ENCODE measurements around the gene CYP3A7. TPM values are rescaled to one million over a fixed set of nuclear protein-coding genes. Genes with fewer than 3 reads are reported as not detected.
"Not testable (repeated sequence)": the region's sequence is repeated elsewhere in the genome, so short reads cannot be mapped to it uniquely, and the experiment has no call there.

Gene CYP3A7
- polyA plus RNA-seq, 1 of the 3 experiments (the other 2 are of a cell fraction), result not detected

DNA sequence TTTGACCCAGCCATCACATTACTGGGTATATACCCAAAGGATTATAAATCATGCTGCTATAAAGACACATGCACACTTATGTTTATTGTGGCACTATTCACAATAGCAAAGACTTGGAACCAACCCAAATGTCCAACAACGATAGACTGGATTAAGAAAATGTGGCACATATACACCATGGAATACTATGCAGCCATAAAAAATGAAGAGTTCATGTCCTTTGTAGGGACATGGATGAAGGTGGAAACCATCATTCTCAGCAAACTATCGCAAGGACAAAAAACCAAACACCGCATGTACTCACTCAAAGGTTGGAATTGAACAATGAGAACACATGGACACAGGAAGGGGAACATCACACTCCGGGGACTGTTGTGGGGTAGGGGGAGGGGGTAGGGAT lies 44.1 kb downstream of the CYP3A7 start:
- H4K20me1 ChIP-seq (ENCODE audit: insufficient read depth); H3K27me3 ChIP-seq (ENCODE audit: insufficient read depth); H3K4me1 ChIP-seq (ENCODE audit: control insufficient read depth in 1 of 2, insufficient read depth in 2 of 2, low read depth in 1 of 2, low read length in 1 of 2); H3K4me2 ChIP-seq; CTCF ChIA-PET; H3K27ac ChIP-seq (ENCODE audit: low read depth in 2 of 2, low read length in 1 of 2); POLR2A ChIA-PET; H3K9me2 ChIP-seq; H2AFZ ChIP-seq (ENCODE audit: low read depth); H3K79me2 ChIP-seq (ENCODE audit: insufficient read depth); H3K9ac ChIP-seq; DNase-seq; H3F3A ChIP-seq (replicated peaks; ENCODE audit: insufficient read depth); H3K36me3 ChIP-seq (replicated peaks in 1 of 2; ENCODE audit: control insufficient read depth in 1 of 2, insufficient read depth in 2 of 2, low read length in 1 of 2); H3K4me3 ChIP-seq (ENCODE audit: low read depth in 2 of 2, low read length in 1 of 2); H3K9me3 ChIP-seq: not testable (repeated sequence)
- WGBS (ENCODE audit: low lambda C conversion rate), result 30% methylated on average over 4 of the region's 4 CpGs

DNA sequence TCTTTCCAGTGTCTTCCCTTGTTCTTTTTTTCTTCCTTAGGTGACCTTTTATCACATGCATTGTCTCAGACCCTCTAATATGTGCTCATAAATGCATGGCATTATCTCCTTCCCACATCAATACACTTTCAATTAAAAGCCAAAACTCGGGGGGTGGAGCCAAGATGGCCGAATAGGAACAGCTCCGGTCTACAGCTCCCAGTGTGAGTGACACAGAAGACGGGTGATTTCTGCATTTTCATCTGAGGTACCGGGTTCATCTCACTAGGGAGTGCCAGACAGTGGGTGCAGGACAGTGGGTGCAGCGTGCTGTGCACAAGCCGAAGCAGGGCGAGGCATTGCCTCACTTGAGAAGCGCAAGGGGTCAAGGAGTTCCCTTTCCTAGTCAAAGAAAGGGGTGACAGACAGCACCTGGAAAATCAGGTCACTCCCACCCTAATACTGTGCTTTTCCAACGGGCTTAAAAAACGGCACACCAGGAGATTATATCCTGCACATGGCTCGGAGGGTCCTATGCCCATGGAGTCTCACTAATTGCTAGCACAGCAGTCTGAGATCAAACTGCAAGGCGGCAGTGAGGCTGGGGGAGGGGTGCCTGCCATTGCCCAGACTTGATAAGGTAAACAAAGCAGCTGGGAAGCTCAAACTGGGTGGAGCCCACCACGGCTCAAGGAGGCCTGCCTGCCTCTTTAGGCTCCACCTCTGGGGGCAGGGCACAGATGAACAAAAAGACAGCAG lies 49.0 kb downstream of the CYP3A7 start:
- H4K20me1 ChIP-seq (ENCODE audit: insufficient read depth); H3K27me3 ChIP-seq (ENCODE audit: insufficient read depth); H3K27ac ChIP-seq (ENCODE audit: low read depth in 2 of 2, low read length in 1 of 2); H3K36me3 ChIP-seq (replicated peaks in 1 of 2; ENCODE audit: control insufficient read depth in 1 of 2, insufficient read depth in 2 of 2, low read length in 1 of 2); DNase-seq; H3K9me3 ChIP-seq; CTCF ChIA-PET; H3K4me3 ChIP-seq (ENCODE audit: low read depth in 2 of 2, low read length in 1 of 2); POLR2A ChIA-PET; H3K79me2 ChIP-seq (ENCODE audit: insufficient read depth); H3K9me2 ChIP-seq; H3K4me2 ChIP-seq; H3F3A ChIP-seq (replicated peaks; ENCODE audit: insufficient read depth); H2AFZ ChIP-seq (ENCODE audit: low read depth); H3K4me1 ChIP-seq (ENCODE audit: control insufficient read depth in 1 of 2, insufficient read depth in 2 of 2, low read depth in 1 of 2, low read length in 1 of 2); H3K9ac ChIP-seq: not testable (repeated sequence)
- 16% methylated on average over 14 of the region's 14 CpGs for WGBS (ENCODE audit: low lambda C conversion rate)

DNA sequence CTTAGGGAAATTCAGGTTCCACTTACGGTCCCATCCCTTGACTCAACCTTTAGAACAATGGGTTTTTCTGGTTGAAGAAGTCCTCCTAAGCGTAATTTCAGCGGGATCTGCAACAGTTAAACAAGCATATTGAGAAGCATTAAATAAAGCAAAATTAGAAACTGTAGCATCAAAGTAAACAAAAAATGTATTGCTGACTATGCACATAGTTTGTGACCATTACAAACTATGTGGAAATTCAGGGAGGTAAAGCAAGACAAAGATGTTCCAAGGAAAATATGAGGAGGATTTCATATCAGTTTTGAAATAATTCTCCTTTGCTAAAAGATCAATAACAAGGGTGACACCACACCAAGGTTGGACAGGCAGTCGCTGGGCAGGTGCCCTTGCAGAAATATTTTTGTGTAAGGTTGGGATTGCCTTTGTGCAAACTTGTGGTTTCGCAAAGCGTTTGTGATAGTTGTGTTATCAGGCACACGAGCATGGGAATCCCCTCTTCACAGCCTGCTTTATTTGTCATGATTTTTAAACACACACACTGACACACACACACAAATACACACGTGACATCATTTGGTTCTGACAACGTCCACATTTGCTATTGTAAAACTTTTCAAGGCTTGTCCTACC lies 49.8 kb downstream of the CYP3A7 start:
- H4K20me1 ChIP-seq (ENCODE audit: insufficient read depth), result no peaks in the 10 kb centered on the region
- H3K9me3 ChIP-seq, result no peaks in the 10 kb centered on the region
- peaks cover 4% of the 10 kb centered on the region; the same call in 1 of the 2 replicates for H3K27me3 ChIP-seq (ENCODE audit: insufficient read depth)
- H2AFZ ChIP-seq (ENCODE audit: low read depth), result no peak overlapping the region
- ChIA-PET POLR2A (no interaction called here), CTCF (no interaction called here)
- no peaks in the 10 kb centered on the region for H3K4me1 ChIP-seq (ENCODE audit: control insufficient read depth in 1 of 2, insufficient read depth in 2 of 2, low read depth in 1 of 2, low read length in 1 of 2)
- no peak overlapping the region for H3K9ac ChIP-seq
- no peaks in the 10 kb centered on the region for H3K9me2 ChIP-seq
- TF ChIP-seq, protein P1, sequence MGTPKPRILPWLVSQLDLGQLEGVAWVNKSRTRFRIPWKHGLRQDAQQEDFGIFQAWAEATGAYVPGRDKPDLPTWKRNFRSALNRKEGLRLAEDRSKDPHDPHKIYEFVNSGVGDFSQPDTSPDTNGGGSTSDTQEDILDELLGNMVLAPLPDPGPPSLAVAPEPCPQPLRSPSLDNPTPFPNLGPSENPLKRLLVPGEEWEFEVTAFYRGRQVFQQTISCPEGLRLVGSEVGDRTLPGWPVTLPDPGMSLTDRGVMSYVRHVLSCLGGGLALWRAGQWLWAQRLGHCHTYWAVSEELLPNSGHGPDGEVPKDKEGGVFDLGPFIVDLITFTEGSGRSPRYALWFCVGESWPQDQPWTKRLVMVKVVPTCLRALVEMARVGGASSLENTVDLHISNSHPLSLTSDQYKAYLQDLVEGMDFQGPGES (IDR thresholded peaks at IDR 0.05; ENCODE audit: low read depth, low read length), result no peak
- TF ChIP-seq POLR2AphosphoS5 (IDR thresholded peaks at IDR 0.05; ENCODE audit: low read depth, low read length), result no peak
- TF ChIP-seq RXRA (IDR thresholded peaks at IDR 0.05; ENCODE audit: borderline replicate concordance, low read depth), result no peak
- TF ChIP-seq JUND (IDR thresholded peaks at IDR 0.05), result no peak
- H3K79me2 ChIP-seq (ENCODE audit: insufficient read depth), result no peaks in the 10 kb centered on the region
- H3F3A ChIP-seq (replicated peaks; ENCODE audit: insufficient read depth), result no peaks in the 10 kb centered on the region
- no peak overlapping the region for H3K4me3 ChIP-seq (ENCODE audit: low read depth in 2 of 2, low read length in 1 of 2)
- no peaks in the 10 kb centered on the region for H3K36me3 ChIP-seq (replicated peaks in 1 of 2; ENCODE audit: control insufficient read depth in 1 of 2, insufficient read depth in 2 of 2, low read length in 1 of 2)
- DNase-seq, result no peak
- H3K4me2 ChIP-seq, result no peak overlapping the region
- H3K27ac ChIP-seq (ENCODE audit: low read depth in 2 of 2, low read length in 1 of 2), result no peak overlapping the region
- 26% methylated on average over 9 of the region's 9 CpGs for WGBS (ENCODE audit: low lambda C conversion rate)

All from SK-N-SH (cell line).